Neutrophil (primary cell): Measurements from ENCODE around the gene ESYT3.
"Not testable (repeated sequence)": the region's sequence is repeated elsewhere in the genome, so short reads cannot be mapped to it uniquely, and the experiment has no call there.

Source experiments
- H3K27ac ChIP-seq: fragments of 200-600 bp; sonication (generic); 2 replicates; pipeline ENCODE4 v1.5.1; 2016; ENCODE audit warnings: mild to moderate bottlenecking, moderate library complexity
- H3K27me3 ChIP-seq: fragments of 200-600 bp; sonication (generic); 2 replicates; pipeline ENCODE4 v1.6.0; 2016; ENCODE audit warnings: mild to moderate bottlenecking
- H3K36me3 ChIP-seq: fragments of 200-600 bp; sonication (generic); 2 replicates; pipeline ENCODE4 v1.5.1; 2017
- H3K4me1 ChIP-seq, 2 experiments: fragments of 200-600 bp in 1 of 2; sonication (generic) in 1 of 2; 1 replicate in 1 of 2; 2 replicates in 1 of 2; pipeline versions ENCODE4 v1.5.1 to v1.6.1; 2013 to 2016; ENCODE audit warnings: low read depth in 1 of 2, low read length in 1 of 2, mild to moderate bottlenecking in 1 of 2, moderate library complexity in 1 of 2; ENCODE audit not compliant: control insufficient read depth in 1 of 2, insufficient read depth in 1 of 2
- H3K4me3 ChIP-seq, 2 experiments: fragments of 200-600 bp in 1 of 2; sonication (generic) in 1 of 2; 1 replicate in 1 of 2; 2 replicates in 1 of 2; pipeline ENCODE4 v1.5.1; 2013 to 2016; ENCODE audit warnings: low read depth in 1 of 2, low read length in 1 of 2, mild to moderate bottlenecking in 1 of 2, moderate library complexity in 1 of 2
- H3K9me3 ChIP-seq: fragments of 200-600 bp; sonication (generic); 2 replicates; pipeline ENCODE4 v1.5.1; 2016
- TF ChIP-seq, protein P1 (sequence below): fragments of 200-600 bp; sonication (generic); IDR thresholded peaks from 2 replicates; pipeline ENCODE4 v1.5.1; 2016; ENCODE audit warnings: antibody characterized with exemption

ESYT3 gene

GRCh38 chr3:138513090-138513843 lies 78.9 kb downstream of the ESYT3 start:
- H3K27me3 ChIP-seq: no peaks in the 10 kb centered on the region

DNA sequence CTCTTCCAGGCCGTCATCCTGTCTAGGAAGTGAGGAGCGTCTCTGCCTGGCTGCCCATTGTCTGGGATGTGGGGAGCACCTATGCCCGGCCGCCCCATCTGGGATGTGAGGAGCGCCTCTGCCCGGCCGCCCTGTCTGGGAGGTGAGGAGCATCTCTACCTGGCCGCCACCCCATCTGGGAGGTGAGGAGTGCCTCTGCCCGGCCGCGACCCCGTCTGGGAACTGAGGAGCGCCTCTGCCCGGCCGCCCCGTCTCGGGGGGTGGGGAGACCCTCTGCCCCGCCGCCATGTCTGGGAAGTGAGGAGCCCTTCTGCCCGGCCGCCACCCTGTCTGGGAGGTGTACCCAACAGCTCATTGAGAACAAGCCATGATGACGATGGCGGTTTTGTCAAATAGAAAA lies 87.0 kb downstream of the ESYT3 start:
- H3K36me3 ChIP-seq, H3K4me1 ChIP-seq, H3K9me3 ChIP-seq, H3K27ac ChIP-seq, H3K4me3 ChIP-seq, H3K27me3 ChIP-seq: not testable (repeated sequence)

More at GRCh38 chr3:138513090-138513843, 78.9 kb downstream of the ESYT3 start:
- H3K27ac ChIP-seq: no peak overlapping the region
- no peaks in the 10 kb centered on the region for H3K4me1 ChIP-seq
- no peaks in the 10 kb centered on the region for H3K36me3 ChIP-seq
- H3K9me3 ChIP-seq: no peaks in the 10 kb centered on the region
- no peak overlapping the region for H3K4me3 ChIP-seq
- TF ChIP-seq, protein P1, sequence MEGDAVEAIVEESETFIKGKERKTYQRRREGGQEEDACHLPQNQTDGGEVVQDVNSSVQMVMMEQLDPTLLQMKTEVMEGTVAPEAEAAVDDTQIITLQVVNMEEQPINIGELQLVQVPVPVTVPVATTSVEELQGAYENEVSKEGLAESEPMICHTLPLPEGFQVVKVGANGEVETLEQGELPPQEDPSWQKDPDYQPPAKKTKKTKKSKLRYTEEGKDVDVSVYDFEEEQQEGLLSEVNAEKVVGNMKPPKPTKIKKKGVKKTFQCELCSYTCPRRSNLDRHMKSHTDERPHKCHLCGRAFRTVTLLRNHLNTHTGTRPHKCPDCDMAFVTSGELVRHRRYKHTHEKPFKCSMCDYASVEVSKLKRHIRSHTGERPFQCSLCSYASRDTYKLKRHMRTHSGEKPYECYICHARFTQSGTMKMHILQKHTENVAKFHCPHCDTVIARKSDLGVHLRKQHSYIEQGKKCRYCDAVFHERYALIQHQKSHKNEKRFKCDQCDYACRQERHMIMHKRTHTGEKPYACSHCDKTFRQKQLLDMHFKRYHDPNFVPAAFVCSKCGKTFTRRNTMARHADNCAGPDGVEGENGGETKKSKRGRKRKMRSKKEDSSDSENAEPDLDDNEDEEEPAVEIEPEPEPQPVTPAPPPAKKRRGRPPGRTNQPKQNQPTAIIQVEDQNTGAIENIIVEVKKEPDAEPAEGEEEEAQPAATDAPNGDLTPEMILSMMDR: no peak
